HepG2 (cell line): Measurements from ENCODE around the gene DENND5A. TPM values are rescaled to one million over a fixed set of nuclear protein-coding genes. Genes with fewer than 3 reads are reported as not detected.

Experiments
- ATAC-seq: fragments of 200-7000 bp; cut with Tn5 transposase; 3 replicates; pipeline ENCODE4 v1.9.1; 2020; ENCODE audit warnings: mild to moderate bottlenecking, moderate library complexity
- BruUV-seq: library from RNA; stranded (reverse); fragments of 400-500 nt; replicated peaks from 2 replicates; lab custom pipeline; 2021; lab: Mats Ljungman, UMichigan
- CTCF ChIA-PET: fragments of 300-600 bp; formaldehyde crosslinking; extraction: SDS; loops from one replicate; lab custom pipeline; 2021; ENCODE audit warnings: low total read pairs, inconsistent platforms, low intra/inter-chr PET ratio; lab: Yijun Ruan, JAX
- POLR2A ChIA-PET: fragments of 350-600 bp; sonication (Branson Sonifier 250); formaldehyde crosslinking; loops from one replicate; lab custom pipeline; 2020; ENCODE audit warnings: antibody characterized with exemption, inconsistent platforms; lab: Yijun Ruan, JAX
- DNase-seq: peaks from one replicate; pipeline ENCODE4 v3.0.0-alpha.2; 2015; ENCODE audit warnings: low spot score
- FAIRE-seq: peaks from 3 replicates; lab custom pipeline; 2011; peaks lifted over from hg19 to GRCh38; lab: Jason Lieb, UNC
- H2AFZ ChIP-seq: one replicate; pipeline ENCODE4 v1.6.1; 2011; ENCODE audit warnings: low read length, inconsistent platforms
- H3K27ac ChIP-seq: fragments of 300-600 bp; 3 replicates; pipeline ENCODE4 v1.8.0; 2011; ENCODE audit warnings: mixed run types, mild to moderate bottlenecking, mixed read lengths, low read length, inconsistent platforms; ENCODE audit not compliant: insufficient read depth; ENCODE audit errors: extremely low read length
- H3K27me3 ChIP-seq, 2 experiments: fragments of 200-600 bp in 1 of 2; 2 replicates in 1 of 2; 3 replicates in 1 of 2; pipeline versions ENCODE4 v1.6.0 to v1.8.0; 2011; ENCODE audit warnings: low read length in 2 of 2, mild to moderate bottlenecking in 2 of 2, moderate library complexity in 2 of 2, inconsistent platforms in 1 of 2; ENCODE audit not compliant: insufficient read depth in 2 of 2, control insufficient read depth in 1 of 2
- H3K36me3 ChIP-seq, 2 experiments: fragments of 200-600 bp in 1 of 2; replicated peaks in 1 of 2; 2 replicates in 1 of 2; 3 replicates in 1 of 2; pipeline versions ENCODE4 v1.5.1 to v1.8.0; 2011; ENCODE audit warnings: low read length in 2 of 2, inconsistent platforms in 1 of 2; ENCODE audit not compliant: insufficient read depth in 2 of 2, control insufficient read depth in 1 of 2
- H3K4me1 ChIP-seq: 2 replicates; pipeline ENCODE4 v1.5.1; 2012; ENCODE audit warnings: low read length, inconsistent platforms; ENCODE audit not compliant: insufficient read depth
- H3K4me2 ChIP-seq: 2 replicates; pipeline ENCODE4 v1.6.0; 2011; ENCODE audit warnings: low read depth, low read length, inconsistent platforms
- H3K4me3 ChIP-seq, 3 experiments: fragments of 200-600 bp in 1 of 3; sonication (generic), shearing (Covaris generic) in 1 of 3; replicated peaks in 1 of 3; 2 replicates each; pipeline ENCODE4 v1.5.1; 2011 to 2016; ENCODE audit warnings: low read length in 3 of 3, inconsistent platforms in 2 of 3, low read depth in 2 of 3, mild to moderate bottlenecking in 2 of 3, control low read depth in 1 of 3, mixed read lengths in 1 of 3; ENCODE audit not compliant: insufficient read depth in 1 of 3
- H3K79me2 ChIP-seq: one replicate; pipeline ENCODE4 v1.6.1; 2011; ENCODE audit warnings: low read length, inconsistent platforms; ENCODE audit not compliant: insufficient read depth
- H3K9ac ChIP-seq: 2 replicates; pipeline ENCODE4 v1.6.0; 2011; ENCODE audit warnings: mild to moderate bottlenecking, low read depth, low read length, inconsistent platforms; ENCODE audit not compliant: insufficient read depth
- H3K9me3 ChIP-seq: 2 replicates; pipeline ENCODE4 v1.5.1; 2012; ENCODE audit warnings: mild to moderate bottlenecking, low read length
- H4K20me1 ChIP-seq: 2 replicates; pipeline ENCODE4 v1.6.0; 2011; ENCODE audit warnings: inconsistent platforms, mild to moderate bottlenecking, low read length, moderate library complexity; ENCODE audit not compliant: insufficient read depth
- AKAP8 ChIP-seq: sonication (generic); formaldehyde crosslinking; IDR thresholded peaks from 2 replicates; pipeline ENCODE4 v1.5.1; 2020; ENCODE audit warnings: mild to moderate bottlenecking, missing genetic modification reagents
- ATF1 ChIP-seq: IDR thresholded peaks from 2 replicates; pipeline ENCODE4 v1.6.1; 2016; ENCODE audit warnings: mild to moderate bottlenecking, control low read depth
- BRCA1 ChIP-seq: sonication (generic); formaldehyde crosslinking; IDR thresholded peaks from 2 replicates; pipeline ENCODE4 v1.4.0; 2020; ENCODE audit warnings: missing genetic modification reagents
- DMTF1 ChIP-seq: sonication (generic); formaldehyde crosslinking; IDR thresholded peaks from 2 replicates; pipeline ENCODE4 v1.4.0; 2020; ENCODE audit warnings: mild to moderate bottlenecking, missing genetic modification reagents
- HOXA3 ChIP-seq: sonication (generic); formaldehyde crosslinking; IDR thresholded peaks from 2 replicates; pipeline ENCODE4 v1.5.0; 2020; ENCODE audit warnings: missing genetic modification reagents
- NFYC ChIP-seq: IDR thresholded peaks from 2 replicates; pipeline ENCODE4 v1.6.1; 2016; ENCODE audit warnings: missing genetic modification reagents, missing compliant biosample characterization
- PPARG ChIP-seq: conservative IDR thresholded peaks from 2 replicates; pipeline ENCODE4 v1.6.1; 2016; ENCODE audit warnings: missing biosample characterization, missing genetic modification reagents
- TAF15 ChIP-seq: fragments of 200-400 bp; formaldehyde crosslinking; IDR thresholded peaks from one replicate; pipeline ENCODE4 v1.6.1; 2018; ENCODE audit warnings: mild to moderate bottlenecking, low read depth, low read length; ENCODE audit not compliant: poor library complexity, severe bottlenecking
- ZHX1 ChIP-seq: sonication (generic); formaldehyde crosslinking; IDR thresholded peaks from 2 replicates; pipeline ENCODE4 v1.8.1; 2022; ENCODE audit warnings: low read depth, mild to moderate bottlenecking, missing genetic modification reagents
- ZMYM4 ChIP-seq: sonication (generic); formaldehyde crosslinking; IDR thresholded peaks from 2 replicates; pipeline ENCODE4 v1.8.1; 2023; ENCODE audit warnings: mild to moderate bottlenecking, missing genetic modification reagents
- ZNF124 ChIP-seq: sonication (generic); formaldehyde crosslinking; IDR thresholded peaks from 2 replicates; pipeline ENCODE4 v1.4.0; 2020; ENCODE audit warnings: missing genetic modification reagents
- ZNF33B ChIP-seq: sonication (generic); formaldehyde crosslinking; IDR thresholded peaks from 2 replicates; pipeline ENCODE4 v1.5.1; 2020; ENCODE audit warnings: mild to moderate bottlenecking, missing genetic modification reagents
- ZNF547 ChIP-seq: sonication (generic); formaldehyde crosslinking; IDR thresholded peaks from 2 replicates; pipeline ENCODE4 v1.5.1; 2020; ENCODE audit warnings: mild to moderate bottlenecking, missing genetic modification reagents
- ZNF550 ChIP-seq: sonication (generic); formaldehyde crosslinking; IDR thresholded peaks from 2 replicates; pipeline ENCODE4 v1.4.0; 2020; ENCODE audit warnings: mild to moderate bottlenecking, missing genetic modification reagents, borderline replicate concordance
- ZNF619 ChIP-seq: sonication (generic); formaldehyde crosslinking; IDR thresholded peaks from 2 replicates; pipeline ENCODE4 v1.4.0; 2020; ENCODE audit warnings: mild to moderate bottlenecking, missing genetic modification reagents
- ZNF674 ChIP-seq: sonication (generic); formaldehyde crosslinking; IDR thresholded peaks from 2 replicates; pipeline ENCODE4 v1.5.0; 2020; ENCODE audit warnings: low read depth, mild to moderate bottlenecking, missing genetic modification reagents
- ZNF737 ChIP-seq: sonication (generic); formaldehyde crosslinking; IDR thresholded peaks from 2 replicates; pipeline ENCODE4 v1.5.0; 2020; ENCODE audit warnings: missing genetic modification reagents, mild to moderate bottlenecking, borderline replicate concordance
- ZNF75D ChIP-seq: sonication (generic); formaldehyde crosslinking; IDR thresholded peaks from 2 replicates; pipeline ENCODE4 v1.8.1; 2023; ENCODE audit warnings: missing genetic modification reagents, mild to moderate bottlenecking, borderline replicate concordance
- WGBS: methylation state at CpG from one replicate; pipeline ENCODE4 v1.1.6; 2017; ENCODE audit warnings: low lambda C conversion rate; 5-methylcytosine and 5-hydroxymethylcytosine counted together
- in situ Hi-C: cut with HindIII; loops from 2 replicates; pipeline ENCODE4 v1.10.0; 2017; ENCODE audit warnings: low pct_unique_long_range_greater_than_20kb; ENCODE audit not compliant: extremely low pct_ligation_motif_present
- intact Hi-C: fragments of 100-400 bp; cut with micrococcal nuclease; formaldehyde crosslinking; loops from one replicate; pipeline ENCODE4 v1.10.0; 2022; ENCODE audit not compliant: unreplicated experiment
- polyA plus RNA-seq, 8 experiments: library from polyadenylated mRNA; depleted of rRNA in 3 of 8; stranded (reverse) in 7 of 8; unstranded in 1 of 8; fragments of >200 nt; fragmentation: Illumina TruSeq in 4 of 8; extraction: Trizol in 4 of 8; gene quantifications; 2 replicates each; pipeline versions ENCODE4 v1.2.1 to v1.2.3, GENCODE V29; 2011 to 2016; ENCODE audit warnings: low read depth in 4 of 8, missing spikeins in 1 of 8, mixed read lengths in 1 of 8; ENCODE audit not compliant: insufficient read depth in 1 of 8
- total RNA-seq, 5 experiments: library from RNA; depleted of rRNA; stranded (reverse); fragments of >200 nt; fragmentation: Illumina TruSeq; extraction: Trizol; gene quantifications; 2 replicates each; pipeline ENCODE4 v1.2.3, GENCODE V29; 2016; ENCODE audit warnings: low read depth in 1 of 5
- TF ChIP-seq, protein P1 (sequence below): sonication (generic); formaldehyde crosslinking; conservative IDR thresholded peaks from 2 replicates; pipeline ENCODE4 v1.8.0; 2022; ENCODE audit warnings: missing genetic modification reagents

Gene DENND5A
- total and polyA plus RNA-seq, 2 of the 13 experiments (the other 11 are each of a cell fraction or from before 2014, with no cell fraction given): 63.3 to 145 TPM

DNA sequence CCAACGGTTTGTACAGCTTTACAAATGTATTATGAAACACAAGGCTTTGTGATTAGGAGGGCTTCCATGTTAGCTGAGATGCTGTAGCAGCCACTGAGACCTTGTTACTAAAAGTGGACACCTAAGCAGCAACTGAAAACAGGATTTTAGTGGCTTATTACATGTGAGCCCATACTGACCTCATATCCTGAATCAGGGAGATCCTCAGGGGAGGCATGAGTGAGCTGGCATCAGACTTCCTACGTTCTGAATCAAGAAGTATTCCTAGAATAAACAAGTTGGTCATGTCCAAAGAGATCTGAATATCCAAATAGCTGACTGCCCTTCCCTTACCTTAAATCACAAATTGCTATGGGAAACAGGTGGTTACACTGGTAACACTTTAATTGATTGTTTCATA lies 114.6 kb downstream of the DENND5A start:
- H3K79me2 ChIP-seq: no peaks in the 10 kb centered on the region
- H2AFZ ChIP-seq: no peak overlapping the region
- FAIRE-seq: no peak
- ChIA-PET POLR2A (no interaction called here), CTCF (no interaction called here)
- H3K4me3 ChIP-seq: no peak overlapping the region
- H3K4me2 ChIP-seq: no peak overlapping the region
- no peak for ATAC-seq
- H3K4me1 ChIP-seq: no peaks in the 10 kb centered on the region
- in situ Hi-C loops (loop anchor here (25.0 kb wide), 1 partner anchor 337 kb away; no protein-coding TSS in a partner anchor), intact Hi-C loops (no loop called here)
- no peak for DNase-seq
- no peak overlapping the region for H3K9ac ChIP-seq
- 97% methylated on average over 2 of the region's 2 CpGs for WGBS
- peaks cover 30 to 64% of the 10 kb centered on the region in 2 experiments for H3K36me3 ChIP-seq
- H3K27ac ChIP-seq: no peak overlapping the region
- TF ChIP-seq ZNF547 (CRISPR knock-in tag): no peak
- no peak for TF ChIP-seq DMTF1 (CRISPR knock-in tag)
- no peak for TF ChIP-seq HOXA3 (CRISPR knock-in tag)
- no peak for TF ChIP-seq TAF15
- no peak for TF ChIP-seq ZNF75D (CRISPR knock-in tag)
- TF ChIP-seq ZNF33B (CRISPR knock-in tag): no peak
- TF ChIP-seq ZNF124: no peak
- TF ChIP-seq ZNF674: no peak
- TF ChIP-seq, protein P1, sequence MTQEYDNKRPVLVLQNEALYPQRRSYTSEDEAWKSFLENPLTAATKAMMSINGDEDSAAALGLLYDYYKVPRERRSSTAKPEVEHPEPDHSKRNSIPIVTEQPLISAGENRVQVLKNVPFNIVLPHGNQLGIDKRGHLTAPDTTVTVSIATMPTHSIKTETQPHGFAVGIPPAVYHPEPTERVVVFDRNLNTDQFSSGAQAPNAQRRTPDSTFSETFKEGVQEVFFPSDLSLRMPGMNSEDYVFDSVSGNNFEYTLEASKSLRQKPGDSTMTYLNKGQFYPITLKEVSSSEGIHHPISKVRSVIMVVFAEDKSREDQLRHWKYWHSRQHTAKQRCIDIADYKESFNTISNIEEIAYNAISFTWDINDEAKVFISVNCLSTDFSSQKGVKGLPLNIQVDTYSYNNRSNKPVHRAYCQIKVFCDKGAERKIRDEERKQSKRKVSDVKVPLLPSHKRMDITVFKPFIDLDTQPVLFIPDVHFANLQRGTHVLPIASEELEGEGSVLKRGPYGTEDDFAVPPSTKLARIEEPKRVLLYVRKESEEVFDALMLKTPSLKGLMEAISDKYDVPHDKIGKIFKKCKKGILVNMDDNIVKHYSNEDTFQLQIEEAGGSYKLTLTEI: no peak
- TF ChIP-seq ZMYM4 (CRISPR knock-in tag): no peak
- TF ChIP-seq AKAP8 (CRISPR knock-in tag): no peak
- no peak for TF ChIP-seq BRCA1
- no peak for TF ChIP-seq ZNF550 (CRISPR knock-in tag)
- TF ChIP-seq ZNF619: no peak
- no peak for TF ChIP-seq ZNF737 (CRISPR knock-in tag)
- no peak for TF ChIP-seq PPARG (CRISPR knock-in tag)
- TF ChIP-seq ATF1 (CRISPR knock-in tag): no peak
- TF ChIP-seq NFYC: no peak
- no peak for TF ChIP-seq ZHX1
- TF ChIP-seq, all 625 proteins: peak for 0
- no peaks in the 10 kb centered on the region for H4K20me1 ChIP-seq
- no peaks in the 10 kb centered on the region for H3K9me3 ChIP-seq
- no TSS peak for BruUV-seq
- H3K27me3 ChIP-seq: no peaks in the 10 kb centered on the region
